SK-N-SH (cell line): Measurements from ENCODE around the gene RAPGEF3. TPM values are rescaled to one million over a fixed set of nuclear protein-coding genes. Genes with fewer than 3 reads are reported as not detected.

Experiments
- CTCF ChIA-PET: fragments of 300-600, 350-600 bp; formaldehyde crosslinking; extraction: SDS; loops from one replicate; lab custom pipeline; 2021; lab: Yijun Ruan, JAX
- POLR2A ChIA-PET: fragments of 350-600 bp; sonication (Branson Sonifier 250); formaldehyde crosslinking; extraction: SDS; loops from one replicate; lab custom pipeline; 2020; ENCODE audit warnings: antibody characterized with exemption, inconsistent platforms; lab: Yijun Ruan, JAX
- DNase-seq: peaks from one replicate; pipeline ENCODE4 v3.0.0; 2012
- H2AFZ ChIP-seq: fragments of 200-600 bp; sonication (generic); 2 replicates; pipeline ENCODE4 v1.8.1; 2016; ENCODE audit warnings: antibody characterized with exemption, mild to moderate bottlenecking, low read depth
- H3F3A ChIP-seq: fragments of 200-600 bp; sonication (generic); replicated peaks from 2 replicates; pipeline ENCODE3; 2016; ENCODE audit warnings: antibody characterized with exemption, mild to moderate bottlenecking; ENCODE audit not compliant: insufficient read depth
- H3K27ac ChIP-seq, 2 experiments: fragments of 200-500 bp in 1 of 2; fragments of 200-600 bp in 1 of 2; sonication (Bioruptor generic) in 1 of 2; sonication (generic), shearing (Covaris generic) in 1 of 2; 2 replicates each; pipeline versions ENCODE4 v1.5.1 to v1.6.1; 2014 to 2016; ENCODE audit warnings: low read depth in 2 of 2, inconsistent platforms in 1 of 2, low read length in 1 of 2, mild to moderate bottlenecking in 1 of 2, mixed read lengths in 1 of 2
- H3K27me3 ChIP-seq: fragments of 200-600 bp; sonication (generic), shearing (Covaris generic); 2 replicates; pipeline ENCODE4 v1.6.1; 2016; ENCODE audit warnings: mixed run types; ENCODE audit not compliant: insufficient read depth
- H3K36me3 ChIP-seq, 2 experiments: fragments of 200-500 bp in 1 of 2; fragments of 200-600 bp in 1 of 2; sonication (Bioruptor generic) in 1 of 2; sonication (generic) in 1 of 2; replicated peaks in 1 of 2; 2 replicates each; pipeline versions ENCODE3 to v1.5.1; 2014 to 2016; ENCODE audit warnings: low read length in 1 of 2, mild to moderate bottlenecking in 1 of 2; ENCODE audit not compliant: insufficient read depth in 2 of 2, control insufficient read depth in 1 of 2
- H3K4me1 ChIP-seq, 2 experiments: fragments of 200-500 bp in 1 of 2; fragments of 200-600 bp in 1 of 2; sonication (Bioruptor generic) in 1 of 2; sonication (generic), shearing (Covaris generic) in 1 of 2; 2 replicates each; pipeline versions ENCODE4 v1.5.1 to v1.6.1; 2014 to 2016; ENCODE audit warnings: low read depth in 1 of 2, low read length in 1 of 2, mixed run types in 1 of 2; ENCODE audit not compliant: insufficient read depth in 2 of 2, control insufficient read depth in 1 of 2
- H3K4me2 ChIP-seq: fragments of 200-600 bp; sonication (generic), shearing (Covaris generic); 2 replicates; pipeline ENCODE4 v1.6.1; 2017; ENCODE audit warnings: mixed run types
- H3K4me3 ChIP-seq, 2 experiments: fragments of 200-500 bp in 1 of 2; fragments of 200-600 bp in 1 of 2; sonication (Bioruptor generic) in 1 of 2; sonication (generic), shearing (Covaris generic) in 1 of 2; 2 replicates each; pipeline versions ENCODE4 v1.5.1 to v1.8.1; 2014 to 2016; ENCODE audit warnings: low read depth in 2 of 2, inconsistent platforms in 1 of 2, low read length in 1 of 2, mild to moderate bottlenecking in 1 of 2, mixed read lengths in 1 of 2, moderate library complexity in 1 of 2
- H3K79me2 ChIP-seq: fragments of 200-600 bp; sonication (generic); 2 replicates; pipeline ENCODE4 v1.8.1; 2017; ENCODE audit warnings: mild to moderate bottlenecking; ENCODE audit not compliant: insufficient read depth
- H3K9ac ChIP-seq: fragments of 200-600 bp; sonication (generic); 2 replicates; pipeline ENCODE4 v1.6.1; 2017; ENCODE audit warnings: mixed run types
- H3K9me2 ChIP-seq: fragments of 200-600 bp; sonication (generic); 2 replicates; pipeline ENCODE4 v1.6.1; 2017; ENCODE audit warnings: mixed run types
- H3K9me3 ChIP-seq: fragments of 200-600 bp; sonication (generic); 2 replicates; pipeline ENCODE4 v1.6.1; 2017; ENCODE audit warnings: mixed run types, mild to moderate bottlenecking, moderate library complexity
- H4K20me1 ChIP-seq: fragments of 200-600 bp; sonication (generic); 2 replicates; pipeline ENCODE4 v1.6.1; 2017; ENCODE audit warnings: mild to moderate bottlenecking, mixed run types; ENCODE audit not compliant: insufficient read depth
- EP300 ChIP-seq, 2 experiments: IDR thresholded peaks; 2 replicates each; pipeline versions ENCODE4 v1.4.0 to v1.6.1; 2012; ENCODE audit warnings: borderline replicate concordance in 1 of 2, low read depth in 1 of 2, low read length in 1 of 2
- FOXJ3 ChIP-seq: sonication (generic); formaldehyde crosslinking; IDR thresholded peaks from 2 replicates; pipeline ENCODE4 v1.5.1; 2020; ENCODE audit warnings: mild to moderate bottlenecking, missing genetic modification reagents
- GABPA ChIP-seq: IDR thresholded peaks from 2 replicates; pipeline ENCODE4 v1.4.0; 2012; ENCODE audit warnings: low read depth, mild to moderate bottlenecking
- GATA2 ChIP-seq: sonication (generic); formaldehyde crosslinking; IDR thresholded peaks from 2 replicates; pipeline ENCODE4 v1.5.0; 2020; ENCODE audit warnings: mild to moderate bottlenecking, missing genetic modification reagents
- MEF2A ChIP-seq: IDR thresholded peaks from 2 replicates; pipeline ENCODE4 v1.4.0; 2012; ENCODE audit warnings: low read depth, borderline replicate concordance
- MXI1 ChIP-seq: IDR thresholded peaks from 2 replicates; pipeline ENCODE4 v1.6.1; 2012; ENCODE audit warnings: mild to moderate bottlenecking, low read depth, low read length, improper control_type of control experiment
- NFIC ChIP-seq: IDR thresholded peaks from 2 replicates; pipeline ENCODE4 v1.4.0; 2012; ENCODE audit warnings: borderline replicate concordance
- NRF1 ChIP-seq: IDR thresholded peaks from 2 replicates; pipeline ENCODE4 v1.6.1; 2012; ENCODE audit warnings: low read depth, mild to moderate bottlenecking, low read length
- POLR2AphosphoS5 ChIP-seq: IDR thresholded peaks from 2 replicates; pipeline ENCODE4 v1.6.1; 2012; ENCODE audit warnings: low read depth, low read length
- RAD21 ChIP-seq: IDR thresholded peaks from 2 replicates; pipeline ENCODE4 v1.6.1; 2012; ENCODE audit warnings: mild to moderate bottlenecking, low read length
- RFX5 ChIP-seq: IDR thresholded peaks from 2 replicates; pipeline ENCODE4 v1.6.1; 2012; ENCODE audit warnings: mild to moderate bottlenecking, improper control_type of control experiment, low read length
- RXRA ChIP-seq: IDR thresholded peaks from 2 replicates; pipeline ENCODE4 v1.4.0; 2012; ENCODE audit warnings: low read depth, mild to moderate bottlenecking, borderline replicate concordance
- SIN3A ChIP-seq: IDR thresholded peaks from 2 replicates; pipeline ENCODE4 v1.6.1; 2012; ENCODE audit warnings: low read depth, mild to moderate bottlenecking, low read length, moderate library complexity, borderline replicate concordance
- TCF12 ChIP-seq: IDR thresholded peaks from 2 replicates; pipeline ENCODE4 v1.4.0; 2012
- USF1 ChIP-seq: IDR thresholded peaks from 2 replicates; pipeline ENCODE4 v1.4.0; 2012; ENCODE audit warnings: low read depth, borderline replicate concordance
- USF2 ChIP-seq: fragments of 150-350 bp; IDR thresholded peaks from 2 replicates; pipeline ENCODE4 v1.6.1; 2017; ENCODE audit warnings: antibody characterized with exemption, low read length, low read depth, borderline replicate concordance
- ZBTB33 ChIP-seq: IDR thresholded peaks from 2 replicates; pipeline ENCODE4 v1.4.0; 2012; ENCODE audit warnings: low read depth, borderline replicate concordance
- WGBS: methylation state at CpG from one replicate; pipeline ENCODE4 v1.1.6; 2017; ENCODE audit warnings: low lambda C conversion rate; 5-methylcytosine and 5-hydroxymethylcytosine counted together
- polyA plus RNA-seq, 3 experiments: library from polyadenylated mRNA; depleted of rRNA; stranded (reverse); fragments of >200 nt; gene quantifications; 2 replicates each; pipeline ENCODE4 v1.2.3, GENCODE V29; 2012

RAPGEF3 gene
- polyA plus RNA-seq, 1 of the 3 experiments (the other 2 are of a cell fraction), result 0.90 TPM

- POLR2A ChIA-PET, result no interaction called here
- H3K27ac ChIP-seq, result peak overlapping the region in 1 of 2 experiments; percentile 78; a peak in 2 of 4 replicates
- WGBS, result 77% methylated on average over 10 of the region's 11 CpGs
Measured at GRCh38 chr12:47753021-47754001, 5.4 kb downstream of the RAPGEF3 start.

GRCh38 chr12:47752552-47752951, 6.1 kb downstream of the RAPGEF3 start:
- POLR2A ChIA-PET, result interaction anchor here (1.0 kb wide), 1 partner anchor 10 kb away, joined by 3 read pairs; no protein-coding TSS in a partner anchor
- no peaks in the 10 kb centered on the region for H3K9me2 ChIP-seq
- no peak overlapping the region for H3K4me2 ChIP-seq
- H3K9ac ChIP-seq, result no peak overlapping the region
- no peaks in the 10 kb centered on the region for H3F3A ChIP-seq
- CTCF ChIA-PET, result interaction anchor here (2.2 to 18.0 kb wide), 5 partner anchors 10 to 86 kb away, joined by 7 to 435 read pairs (median 17); partner anchors contain the start of gene SLC48A1
- peaks cover 12 to 49% of the 10 kb centered on the region in 2 experiments; a peak in 3 of 4 replicates for H3K4me1 ChIP-seq
- H3K27ac ChIP-seq, result peak overlapping the region in 1 of 2 experiments; percentile 78; a peak in 2 of 4 replicates
- no peaks in the 10 kb centered on the region for H3K27me3 ChIP-seq
- DNase-seq, result no peak
- H3K9me3 ChIP-seq, result no peaks in the 10 kb centered on the region
- H3K36me3 ChIP-seq, result no peaks in the 10 kb centered on the region
- H3K4me3 ChIP-seq, result no peak overlapping the region
- no peak overlapping the region for H2AFZ ChIP-seq
- no peaks in the 10 kb centered on the region for H4K20me1 ChIP-seq
- WGBS, result 94% methylated on average over 7 of the region's 7 CpGs
- H3K79me2 ChIP-seq, result no peaks in the 10 kb centered on the region
- TF ChIP-seq USF1 (no peak), RFX5 (no peak), GATA2 (CRISPR knock-in tag) (no peak), MXI1 (no peak), NFIC (no peak), TCF12 (no peak), RAD21 (no peak), GABPA (no peak), RXRA (no peak), USF2 (no peak), FOXJ3 (CRISPR knock-in tag) (no peak), ZBTB33 (no peak), MEF2A (no peak), NRF1 (no peak)

More at GRCh38 chr12:47753021-47754001, 5.4 kb downstream of the RAPGEF3 start:
- Histone ChIP-seq H3K9me3 (no peaks in the 10 kb centered on the region), H3K9me2 (no peaks in the 10 kb centered on the region), H3K4me1 (peaks cover 12 to 54% of the 10 kb centered on the region in 2 experiments; a peak in 3 of 4 replicates), H3K4me3 (no peak overlapping the region), H2AFZ (no peak overlapping the region; the same call in 1 of the 2 replicates), H3K4me2 (no peak overlapping the region), H3K79me2 (no peaks in the 10 kb centered on the region), H3K36me3 (no peaks in the 10 kb centered on the region), H3F3A (no peaks in the 10 kb centered on the region), H4K20me1 (no peaks in the 10 kb centered on the region), H3K9ac (no peak overlapping the region), H3K27me3 (no peaks in the 10 kb centered on the region)
- peak; percentile 75 for DNase-seq
- peak; percentile 50; the same call in 1 of the 2 replicates for TF ChIP-seq MXI1
- peak; percentile 52; the same call in 1 of the 2 replicates for TF ChIP-seq USF1
- peak in 1 of 2 experiments; percentile 29; a peak in 1 of 4 replicates for TF ChIP-seq EP300 (IDR thresholded peaks at IDR 0.05; ENCODE audit: borderline replicate concordance in 1 of 2, low read depth in 1 of 2, low read length in 1 of 2)
- TF ChIP-seq TCF12, result no peak
- TF ChIP-seq SIN3A, result no peak
- no peak for TF ChIP-seq POLR2AphosphoS5
- CTCF ChIA-PET, result interaction anchor here (0.6 to 18.0 kb wide), 6 partner anchors 9 to 1761 kb away, joined by 3 to 435 read pairs (median 13); partner anchors contain the start of gene SLC48A1
